Endothelial cell (in vitro differentiated cells): Measurements from ENCODE around the gene SPATS2L. TPM values are rescaled to one million over a fixed set of nuclear protein-coding genes. Genes with fewer than 3 reads are reported as not detected.

ENCODE experiments used
- DNase-seq: peaks from one replicate; pipeline ENCODE4 v3.0.0; 2021; ENCODE audit warnings: low spot score
- H3K27ac Mint-ChIP-seq: one replicate; pipeline ENCODE4 v1.8.0; 2021; ENCODE audit warnings: mixed read lengths, inconsistent platforms; ENCODE audit not compliant: unreplicated experiment
- H3K27me3 Mint-ChIP-seq: one replicate; pipeline ENCODE4 v1.8.0; 2021; ENCODE audit warnings: mild to moderate bottlenecking, moderate library complexity, mixed read lengths, inconsistent platforms; ENCODE audit not compliant: unreplicated experiment
- H3K36me3 Mint-ChIP-seq: one replicate; pipeline ENCODE4 v1.8.0; 2021; ENCODE audit warnings: mild to moderate bottlenecking, low read depth, mixed read lengths, inconsistent platforms; ENCODE audit not compliant: unreplicated experiment
- H3K4me1 Mint-ChIP-seq: one replicate; pipeline ENCODE4 v1.8.0; 2021; ENCODE audit warnings: mild to moderate bottlenecking, mixed read lengths, inconsistent platforms; ENCODE audit not compliant: unreplicated experiment
- H3K4me3 Mint-ChIP-seq: one replicate; pipeline ENCODE4 v1.8.0; 2021; ENCODE audit warnings: mild to moderate bottlenecking, mixed read lengths, inconsistent platforms; ENCODE audit not compliant: unreplicated experiment
- H3K9me3 Mint-ChIP-seq: one replicate; pipeline ENCODE4 v1.8.0; 2021; ENCODE audit warnings: mixed read lengths, inconsistent platforms; ENCODE audit not compliant: unreplicated experiment
- CTCF ChIP-seq: fragments of 200-600 bp; sonication (generic); IDR thresholded peaks from one replicate; pipeline ENCODE4 v1.5.0; 2021; ENCODE audit warnings: antibody characterized with exemption; ENCODE audit not compliant: unreplicated experiment
- total RNA-seq: library from RNA; stranded (reverse); fragmentation: NEBNext Ultra II Directional; extraction: Animal tissue kit (Norgen Biotek cat#: 25700); gene quantifications from one replicate; pipeline ENCODE4 v1.2.1, GENCODE V29; 2021; ENCODE audit not compliant: unreplicated experiment

Gene SPATS2L
- total RNA-seq, 1 donor from 2014 or later, result 72.9 TPM

- H3K9me3 Mint-ChIP-seq, result no peaks in the 10 kb centered on the region
- no peak for DNase-seq
- peak overlapping the region; percentile 43 for H3K27ac Mint-ChIP-seq
- TF ChIP-seq CTCF, result no peak
- peaks cover 51% of the 10 kb centered on the region for H3K4me1 Mint-ChIP-seq
- H3K4me3 Mint-ChIP-seq, result peak overlapping the region; percentile 18
- H3K27me3 Mint-ChIP-seq, result peaks cover 3% of the 10 kb centered on the region
- H3K36me3 Mint-ChIP-seq, result peaks cover 14% of the 10 kb centered on the region
These were observed 102.2 kb downstream of the SPATS2L start for GRCh38 chr2:200408428-200409316.

- DNase-seq, result no peak
- TF ChIP-seq CTCF, result no peak
- H3K4me1 Mint-ChIP-seq, result peaks cover 26% of the 10 kb centered on the region
- no peak overlapping the region for H3K4me3 Mint-ChIP-seq
- H3K27ac Mint-ChIP-seq, result no peak overlapping the region
- H3K9me3 Mint-ChIP-seq, result no peaks in the 10 kb centered on the region
- H3K27me3 Mint-ChIP-seq, result peaks cover 3% of the 10 kb centered on the region
- peaks cover 10% of the 10 kb centered on the region for H3K36me3 Mint-ChIP-seq
These were observed 105.3 kb downstream of the SPATS2L start for GRCh38 chr2:200411831-200412230.

- no peak overlapping the region for H3K4me3 Mint-ChIP-seq
- H3K27me3 Mint-ChIP-seq, result no peaks in the 10 kb centered on the region
- no peaks in the 10 kb centered on the region for H3K9me3 Mint-ChIP-seq
- H3K36me3 Mint-ChIP-seq, result no peaks in the 10 kb centered on the region
- DNase-seq, result no peak
- no peak overlapping the region for H3K27ac Mint-ChIP-seq
- H3K4me1 Mint-ChIP-seq, result peaks cover 10% of the 10 kb centered on the region
- no peak for TF ChIP-seq CTCF
These were observed 107.9 kb downstream of the SPATS2L start for GRCh38 chr2:200414367-200414766.

GRCh38 chr2:200415455-200415854, 109.0 kb downstream of the SPATS2L start:
- Mint-ChIP-seq H3K9me3 (no peaks in the 10 kb centered on the region), H3K27me3 (no peaks in the 10 kb centered on the region), H3K36me3 (no peaks in the 10 kb centered on the region), H3K27ac (no peak overlapping the region), H3K4me1 (peaks cover 4% of the 10 kb centered on the region), H3K4me3 (no peak overlapping the region)
- TF ChIP-seq CTCF, result no peak
- DNase-seq, result no peak

GRCh38 chr2:200416878-200417277, 110.4 kb downstream of the SPATS2L start:
- peak overlapping the region; percentile 90 for H3K27ac Mint-ChIP-seq
- no peak for DNase-seq
- H3K27me3 Mint-ChIP-seq, result no peaks in the 10 kb centered on the region
- peaks cover 4% of the 10 kb centered on the region for H3K4me1 Mint-ChIP-seq
- no peak for TF ChIP-seq CTCF
- H3K36me3 Mint-ChIP-seq, result peaks cover 7% of the 10 kb centered on the region
- H3K9me3 Mint-ChIP-seq, result no peaks in the 10 kb centered on the region
- no peak overlapping the region for H3K4me3 Mint-ChIP-seq
